ENCODE measurements around the gene SCAMP1.
A peak's percentile ranks its signal among the peaks of the same experiment; 100 is the strongest.

Gene SCAMP1

GRCh38 chr5:78508186-78508765 lies 147.9 kb downstream of the SCAMP1 start (continued):
- peak; percentile 62; the same call in 1 of the 2 replicates for TF ChIP-seq ZBTB20 (tag by site-specific recombination; IDR thresholded peaks at IDR 0.05)
- TF ChIP-seq ZSCAN16 (tag by site-specific recombination; IDR thresholded peaks at IDR 0.05) = no peak
- no peak for TF ChIP-seq KLF9 (tag by site-specific recombination; IDR thresholded peaks at IDR 0.05; ENCODE audit: low read depth)
- TF ChIP-seq ZNF792 (tag by site-specific recombination; IDR thresholded peaks at IDR 0.05) = no peak
- TF ChIP-seq ZNF426 (tag by site-specific recombination; IDR thresholded peaks at IDR 0.05) = no peak
- no peak for TF ChIP-seq ZSCAN4 (tag by site-specific recombination; IDR thresholded peaks at IDR 0.05)
- TF ChIP-seq GLI4 (tag by site-specific recombination; IDR thresholded peaks at IDR 0.05) = no peak
- no peak for TF ChIP-seq SP3 (tag by site-specific recombination; IDR thresholded peaks at IDR 0.05)
- no peak for TF ChIP-seq ZNF473 (tag by site-specific recombination; IDR thresholded peaks at IDR 0.05)
- peak; percentile 96 for TF ChIP-seq IKZF3 (tag by site-specific recombination; IDR thresholded peaks at IDR 0.05)
- no peak; the same call in 1 of the 2 replicates for TF ChIP-seq ZSCAN23 (tag by site-specific recombination; IDR thresholded peaks at IDR 0.05)
- peak; percentile 57 for TF ChIP-seq ZNF398 (tag by site-specific recombination; IDR thresholded peaks at IDR 0.05)
- TF ChIP-seq ZNF221 (tag by site-specific recombination; IDR thresholded peaks at IDR 0.05; ENCODE audit: borderline replicate concordance) = no peak
- TF ChIP-seq ZNF292 (tag by site-specific recombination; IDR thresholded peaks at IDR 0.05; ENCODE audit: borderline replicate concordance, low read depth) = 0 out of 2 replicates have a peak, but pooled peaks have one; percentile 2
- no peak for TF ChIP-seq ZNF157 (tag by site-specific recombination; IDR thresholded peaks at IDR 0.05)
- TF ChIP-seq ZNF843 (tag by site-specific recombination; IDR thresholded peaks at IDR 0.05) = peak; percentile 95
- no peak for TF ChIP-seq ZSCAN18 (tag by site-specific recombination; IDR thresholded peaks at IDR 0.05)
- no peak for TF ChIP-seq ZNF19 (tag by site-specific recombination; IDR thresholded peaks at IDR 0.05; ENCODE audit: low read depth)
- 0 out of 2 replicates have a peak, but pooled peaks have one; percentile 21 for TF ChIP-seq ZBTB10 (tag by site-specific recombination; IDR thresholded peaks at IDR 0.05)
- TF ChIP-seq ZBTB44 (tag by site-specific recombination; IDR thresholded peaks at IDR 0.05) = peak; percentile 66; the same call in 1 of the 2 replicates
- peak; percentile 49; the same call in 1 of the 2 replicates for TF ChIP-seq GLIS2 (tag by site-specific recombination; IDR thresholded peaks at IDR 0.05)
- TF ChIP-seq ZNF354C (tag by site-specific recombination; IDR thresholded peaks at IDR 0.05; ENCODE audit: borderline replicate concordance, low read depth) = no peak
- TF ChIP-seq YY1 (tag by site-specific recombination; IDR thresholded peaks at IDR 0.05) = no peak
- TF ChIP-seq ZNF777 (tag by site-specific recombination; IDR thresholded peaks at IDR 0.05; ENCODE audit: borderline replicate concordance) = no peak
- TF ChIP-seq PRDM2 (tag by site-specific recombination; IDR thresholded peaks at IDR 0.05; ENCODE audit: borderline replicate concordance) = no peak
